Measurements from ENCODE around the gene HIVEP3.

- TF ChIP-seq NFIC (IDR thresholded peaks at IDR 0.05) = no peak
- TF ChIP-seq MAX (IDR thresholded peaks at IDR 0.05) = no peak
- TF ChIP-seq TAF1 (IDR thresholded peaks at IDR 0.05; ENCODE audit: low read depth) = no peak
- TF ChIP-seq YY1 (IDR thresholded peaks at IDR 0.05; ENCODE audit: low read depth) = no peak
- no peak for TF ChIP-seq EP300 (IDR thresholded peaks at IDR 0.05; ENCODE audit: borderline replicate concordance)
- no peak for TF ChIP-seq TEAD4 (IDR thresholded peaks at IDR 0.05)
- no peak for TF ChIP-seq CREB1 (IDR thresholded peaks at IDR 0.05; ENCODE audit: low read depth)
- TF ChIP-seq ZBTB7A (IDR thresholded peaks at IDR 0.05; ENCODE audit: low read depth) = no peak
Observed at GRCh38 chr1:41539418-41539805, 379.3 kb downstream of the HIVEP3 start.
